OCI-LY7 (cell line): ENCODE results near the gene PSMC1. TPM values are rescaled to one million over a fixed set of nuclear protein-coding genes. Genes with fewer than 3 reads are reported as not detected.

ENCODE experiments used
- BruUV-seq: library from RNA; stranded (reverse); fragments of 400-500 nt; replicated peaks from 2 replicates; lab custom pipeline; 2021; lab: Mats Ljungman, UMichigan
- CTCF ChIA-PET: fragments of 300-600 bp; sonication (Branson Sonifier 250); formaldehyde crosslinking; loops from one replicate; lab custom pipeline; 2022; ENCODE audit warnings: antibody characterized with exemption; ENCODE audit not compliant: unreplicated experiment; lab: Charles Lee
- POLR2A ChIA-PET: fragments of 300-600 bp; sonication (Branson Sonifier 250); formaldehyde crosslinking; loops from one replicate; lab custom pipeline; 2022; ENCODE audit warnings: antibody characterized with exemption; lab: Charles Lee
- DNase-seq: peaks from one replicate; pipeline ENCODE4 v3.0.0-alpha.2; 2015; ENCODE audit warnings: low spot score
- H2AFZ ChIP-seq: fragments of 200-600 bp; sonication (generic), shearing (Covaris generic); 2 replicates; pipeline ENCODE4 v1.6.1; 2014; ENCODE audit warnings: mild to moderate bottlenecking, antibody characterized with exemption, low read length, moderate library complexity
- H3K27ac ChIP-seq: fragments of 200-600 bp; sonication (generic); 2 replicates; pipeline ENCODE4 v1.5.1; 2014; ENCODE audit warnings: mixed run types, low read depth, mild to moderate bottlenecking, moderate library complexity, low read length, inconsistent platforms; ENCODE audit not compliant: poor library complexity, severe bottlenecking
- H3K36me3 ChIP-seq: fragments of 200-600 bp; sonication (generic); 2 replicates; pipeline ENCODE4 v1.6.1; 2014; ENCODE audit warnings: mild to moderate bottlenecking, antibody characterized with exemption, low read length, moderate library complexity, mixed read lengths; ENCODE audit not compliant: insufficient read depth
- H3K4me1 ChIP-seq: fragments of 200-600 bp; sonication (generic); 2 replicates; pipeline ENCODE4 v1.5.1; 2014; ENCODE audit warnings: mild to moderate bottlenecking, low read length; ENCODE audit not compliant: insufficient read depth, poor library complexity, severe bottlenecking
- H3K4me2 ChIP-seq: fragments of 200-600 bp; sonication (generic); 2 replicates; pipeline ENCODE4 v1.6.1; 2014; ENCODE audit warnings: mild to moderate bottlenecking, low read length
- H3K4me3 ChIP-seq: fragments of 200-600 bp; sonication (generic); 2 replicates; pipeline ENCODE4 v1.5.1; 2014; ENCODE audit warnings: mild to moderate bottlenecking, low read depth, low read length; ENCODE audit not compliant: poor library complexity, severe bottlenecking
- H3K79me2 ChIP-seq: fragments of 200-600 bp; sonication (generic); 2 replicates; pipeline ENCODE4 v1.6.1; 2016; ENCODE audit warnings: low read depth, mild to moderate bottlenecking, low read length, moderate library complexity, mixed read lengths; ENCODE audit not compliant: insufficient read depth
- H3K9me2 ChIP-seq: fragments of 200-600 bp; sonication (generic); 2 replicates; pipeline ENCODE4 v1.6.1; 2016; ENCODE audit warnings: mild to moderate bottlenecking, low read length, mixed read lengths; ENCODE audit not compliant: insufficient read depth
- H3K9me3 ChIP-seq: fragments of 200-600 bp; sonication (generic); 2 replicates; pipeline ENCODE4 v1.6.1; 2014; ENCODE audit warnings: mild to moderate bottlenecking, mixed run types, low read length, mixed read lengths
- H4K20me1 ChIP-seq: fragments of 200-600 bp; sonication (generic); 2 replicates; pipeline ENCODE4 v1.6.1; 2014; ENCODE audit warnings: mild to moderate bottlenecking, antibody characterized with exemption, low read length, moderate library complexity, mixed read lengths; ENCODE audit not compliant: insufficient read depth
- CTCF ChIP-seq: fragments of 200-600 bp; sonication (generic); conservative IDR thresholded peaks from 2 replicates; pipeline ENCODE4 v1.5.1; 2014; ENCODE audit warnings: mild to moderate bottlenecking, antibody characterized with exemption, low read length, moderate library complexity, mixed read lengths
- EZH2phosphoT487 ChIP-seq: fragments of 200-600 bp; sonication (generic); IDR thresholded peaks from 2 replicates; pipeline ENCODE4 v1.6.1; 2018; ENCODE audit warnings: low read depth, borderline replicate concordance, mild to moderate bottlenecking, mixed run types, antibody characterized with exemption, low read length, moderate library complexity, mixed read lengths
- intact Hi-C: fragments of 100-400 bp; cut with micrococcal nuclease; formaldehyde crosslinking; loops from one replicate; pipeline ENCODE4 v1.10.0; 2022; ENCODE audit not compliant: unreplicated experiment
- total RNA-seq, 2 experiments: library from RNA; depleted of rRNA in 1 of 2; stranded (reverse); fragments of >200 nt in 1 of 2; shearing (Covaris generic) in 1 of 2; gene quantifications; 2 replicates each; pipeline ENCODE4 v1.2.3, GENCODE V29; 2014 to 2022

Gene PSMC1
- total RNA-seq, 2 experiments from 2014 or later = 92.7 to 100 TPM

GRCh38 chr14:90321891-90322290, 65.5 kb downstream of the PSMC1 start:
- H3K4me3 ChIP-seq = no peak overlapping the region
- H3K9me2 ChIP-seq = no peaks in the 10 kb centered on the region
- no peaks in the 10 kb centered on the region for H3K4me1 ChIP-seq
- ChIA-PET CTCF (no interaction called here), POLR2A (interaction anchor here (0.6 to 1.6 kb wide), 3 partner anchors 10 to 371 kb away, joined by 3 to 5 read pairs (median 3); partner anchors contain the start of gene NRDE2)
- intact Hi-C loops = no loop called here
- no peaks in the 10 kb centered on the region for H3K9me3 ChIP-seq
- DNase-seq = no peak
- no peaks in the 10 kb centered on the region for H4K20me1 ChIP-seq
- BruUV-seq = no TSS peak
- no peak overlapping the region for H3K4me2 ChIP-seq
- H3K79me2 ChIP-seq = peaks cover 20% of the 10 kb centered on the region; the same call in 1 of the 2 replicates
- TF ChIP-seq CTCF (no peak), EZH2phosphoT487 (no peak)
- H3K27ac ChIP-seq = no peak overlapping the region
- H2AFZ ChIP-seq = no peak overlapping the region
- peaks cover 28% of the 10 kb centered on the region for H3K36me3 ChIP-seq

Other genes starting within 250 kb of the PSMC1 start
- not detected in 2 replicates for gene KCNK13, start 194.6 kb upstream of the PSMC1 start, total RNA-seq (2014; rRNA removed; shearing (Covaris generic))
- gene KCNK13, start 194.6 kb upstream of the PSMC1 start, total RNA-seq (2022) = not detected in 2 replicates
- gene NRDE2, start 75.4 kb downstream of the PSMC1 start, total RNA-seq (2014; rRNA removed; shearing (Covaris generic)) = 12.3 and 15.4 TPM in 2 replicates
- 16.6 and 19.1 TPM in 2 replicates for gene NRDE2, start 75.4 kb downstream of the PSMC1 start, total RNA-seq (2022)
- 311 and 323 TPM in 2 replicates for gene CALM1, start 140.5 kb downstream of the PSMC1 start, total RNA-seq (2014; rRNA removed; shearing (Covaris generic))
- 282 and 288 TPM in 2 replicates for gene CALM1, start 140.5 kb downstream of the PSMC1 start, total RNA-seq (2022)